ENCODE results near the gene TRAPPC2L.

DNA sequence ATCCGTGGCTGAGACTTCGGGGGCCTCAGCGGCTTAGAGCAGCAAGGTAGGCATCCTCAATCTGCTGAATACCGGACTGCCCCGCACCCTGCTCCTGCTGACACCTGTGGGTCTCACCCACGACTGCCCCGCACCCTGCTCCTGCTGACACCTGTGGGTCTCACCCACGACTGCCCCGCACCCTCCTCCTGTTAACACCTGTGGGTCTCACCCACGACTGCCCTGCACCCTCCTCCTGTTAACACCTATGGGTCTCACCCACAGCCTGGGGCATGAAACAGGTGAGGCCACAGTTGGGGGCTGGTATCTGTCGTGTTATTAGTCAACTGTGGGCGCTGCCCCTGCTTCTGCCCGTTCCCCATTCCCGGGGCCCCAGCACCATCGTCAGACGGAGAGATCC lies 45.8 kb downstream of the TRAPPC2L start:
- TF ChIP-seq, protein P1, sequence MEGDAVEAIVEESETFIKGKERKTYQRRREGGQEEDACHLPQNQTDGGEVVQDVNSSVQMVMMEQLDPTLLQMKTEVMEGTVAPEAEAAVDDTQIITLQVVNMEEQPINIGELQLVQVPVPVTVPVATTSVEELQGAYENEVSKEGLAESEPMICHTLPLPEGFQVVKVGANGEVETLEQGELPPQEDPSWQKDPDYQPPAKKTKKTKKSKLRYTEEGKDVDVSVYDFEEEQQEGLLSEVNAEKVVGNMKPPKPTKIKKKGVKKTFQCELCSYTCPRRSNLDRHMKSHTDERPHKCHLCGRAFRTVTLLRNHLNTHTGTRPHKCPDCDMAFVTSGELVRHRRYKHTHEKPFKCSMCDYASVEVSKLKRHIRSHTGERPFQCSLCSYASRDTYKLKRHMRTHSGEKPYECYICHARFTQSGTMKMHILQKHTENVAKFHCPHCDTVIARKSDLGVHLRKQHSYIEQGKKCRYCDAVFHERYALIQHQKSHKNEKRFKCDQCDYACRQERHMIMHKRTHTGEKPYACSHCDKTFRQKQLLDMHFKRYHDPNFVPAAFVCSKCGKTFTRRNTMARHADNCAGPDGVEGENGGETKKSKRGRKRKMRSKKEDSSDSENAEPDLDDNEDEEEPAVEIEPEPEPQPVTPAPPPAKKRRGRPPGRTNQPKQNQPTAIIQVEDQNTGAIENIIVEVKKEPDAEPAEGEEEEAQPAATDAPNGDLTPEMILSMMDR (conservative IDR thresholded peaks at IDR 0.05; ENCODE audit: low read length) = no peak
- TF ChIP-seq EZH2phosphoT487 (IDR thresholded peaks at IDR 0.05; ENCODE audit: borderline replicate concordance, low read depth, low read length) = no peak
